Skeletal muscle tissue (tissue), 4 donors: ENCODE measurements around the gene SLC22A12. TPM values are rescaled to one million over a fixed set of nuclear protein-coding genes. Genes with fewer than 3 reads are reported as not detected.

Experiments used
- H3K27ac ChIP-seq: one replicate; pipeline ENCODE4 v1.7.0; 2013; ENCODE audit warnings: mild to moderate bottlenecking, low read depth, low read length, inconsistent platforms
- H3K27me3 ChIP-seq, 3 donors: one replicate each; pipeline ENCODE4 v1.7.0; 2013; ENCODE audit warnings: low read length in 3 of 3; ENCODE audit not compliant: control insufficient read depth in 3 of 3, insufficient read depth in 3 of 3
- H3K36me3 ChIP-seq, 3 donors: one replicate each; pipeline ENCODE4 v1.7.0; 2013; ENCODE audit warnings: low read length in 3 of 3; ENCODE audit not compliant: control insufficient read depth in 3 of 3, insufficient read depth in 3 of 3
- H3K4me1 ChIP-seq, 3 donors: one replicate each; pipeline ENCODE4 v1.7.0; 2013; ENCODE audit warnings: low read length in 3 of 3, mild to moderate bottlenecking in 3 of 3; ENCODE audit not compliant: control insufficient read depth in 3 of 3, insufficient read depth in 3 of 3
- H3K4me3 ChIP-seq, 3 donors: one replicate each; pipeline ENCODE4 v1.7.0; 2013; ENCODE audit warnings: low read length in 3 of 3
- H3K9ac ChIP-seq, 3 donors: one replicate each; pipeline ENCODE4 v1.7.0; 2013; ENCODE audit warnings: low read length in 3 of 3, mild to moderate bottlenecking in 3 of 3, moderate library complexity in 2 of 3, low read depth in 1 of 3
- H3K9me3 ChIP-seq, 3 donors: one replicate each; pipeline ENCODE4 v1.7.0; 2013; ENCODE audit warnings: low read length in 3 of 3; ENCODE audit not compliant: control insufficient read depth in 3 of 3
- total RNA-seq: library from RNA; depleted of rRNA; stranded (reverse); fragments of >200 nt; gene quantifications from one replicate; pipeline ENCODE4 v1.2.3, GENCODE V29; 2014
- donor health status: Osteomylitis.

Gene SLC22A12
- total RNA-seq, 1 donor from 2014 or later = not detected

- H3K9ac ChIP-seq = no peak overlapping the region
- peaks cover 0 to 2% (median 2%) of the 10 kb centered on the region in 3 donors for H3K4me1 ChIP-seq
- no peak overlapping the region for H3K4me3 ChIP-seq
- H3K9me3 ChIP-seq = no peaks in the 10 kb centered on the region
- no peaks in the 10 kb centered on the region for H3K36me3 ChIP-seq
- peaks cover 0 to 5% (median 4%) of the 10 kb centered on the region in 3 donors for H3K27me3 ChIP-seq
- no peak overlapping the region for H3K27ac ChIP-seq
Measured at GRCh38 chr11:64609436-64610047, 18.5 kb downstream of the SLC22A12 start.

DNA sequence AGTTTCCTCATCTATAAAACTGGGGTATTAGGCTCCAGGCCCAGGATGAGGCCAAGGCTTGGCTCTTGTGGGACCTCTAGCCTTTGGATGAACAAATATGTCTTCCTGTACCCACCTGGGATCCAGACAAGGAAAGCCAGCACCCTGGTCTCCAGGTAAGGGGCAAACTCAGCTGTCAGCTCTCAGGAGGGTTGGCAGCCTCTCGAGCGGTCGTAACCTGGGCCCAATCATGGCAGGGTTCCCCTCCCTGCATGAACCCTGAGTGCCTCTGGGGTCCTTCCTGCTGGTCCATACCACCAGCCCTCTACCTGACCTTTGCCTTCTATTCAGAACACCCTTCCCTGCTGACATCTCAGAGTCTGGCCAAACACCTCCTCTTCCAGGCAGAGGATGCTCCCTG, 19.6 kb downstream of the SLC22A12 start:
- Histone ChIP-seq H3K9me3 (no peaks in the 10 kb centered on the region), H3K9ac (no peak overlapping the region)

DNA sequence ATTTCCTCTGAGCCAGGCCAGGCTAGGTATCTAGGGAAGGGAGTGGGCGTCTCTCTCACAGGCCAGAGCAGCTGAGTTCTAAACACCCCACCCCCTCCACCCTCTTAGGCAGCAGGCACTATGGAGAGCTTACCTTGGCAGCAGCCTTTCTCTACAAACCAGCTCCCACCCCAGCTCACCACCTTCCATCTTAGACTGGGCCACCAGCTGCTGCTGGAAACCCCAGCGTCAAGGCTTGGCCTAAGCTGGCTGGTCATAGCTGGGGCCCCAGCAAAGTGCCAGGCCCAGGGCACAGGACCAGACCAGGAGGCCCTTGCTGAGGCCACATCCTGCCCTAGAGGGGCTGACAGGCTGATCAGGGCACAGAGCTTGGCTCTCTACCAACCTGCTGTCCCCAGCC, 20.2 kb downstream of the SLC22A12 start:
- no peak overlapping the region for H3K4me3 ChIP-seq
- no peaks in the 10 kb centered on the region for H3K36me3 ChIP-seq
- no peak overlapping the region for H3K27ac ChIP-seq
- peaks cover 0 to 2% (median 2%) of the 10 kb centered on the region in 3 donors for H3K4me1 ChIP-seq
- H3K27me3 ChIP-seq = peaks cover 0 to 5% (median 4%) of the 10 kb centered on the region in 3 donors
- H3K9me3 ChIP-seq = no peaks in the 10 kb centered on the region
- H3K9ac ChIP-seq = no peak overlapping the region

More for the DNA sequence above, 19.6 kb downstream of the SLC22A12 start:
- Histone ChIP-seq H3K36me3 (no peaks in the 10 kb centered on the region), H3K27me3 (peaks cover 0 to 5% (median 4%) of the 10 kb centered on the region in 3 donors), H3K4me1 (peaks cover 0 to 2% (median 2%) of the 10 kb centered on the region in 3 donors), H3K27ac (no peak overlapping the region), H3K4me3 (no peak overlapping the region)

DNA sequence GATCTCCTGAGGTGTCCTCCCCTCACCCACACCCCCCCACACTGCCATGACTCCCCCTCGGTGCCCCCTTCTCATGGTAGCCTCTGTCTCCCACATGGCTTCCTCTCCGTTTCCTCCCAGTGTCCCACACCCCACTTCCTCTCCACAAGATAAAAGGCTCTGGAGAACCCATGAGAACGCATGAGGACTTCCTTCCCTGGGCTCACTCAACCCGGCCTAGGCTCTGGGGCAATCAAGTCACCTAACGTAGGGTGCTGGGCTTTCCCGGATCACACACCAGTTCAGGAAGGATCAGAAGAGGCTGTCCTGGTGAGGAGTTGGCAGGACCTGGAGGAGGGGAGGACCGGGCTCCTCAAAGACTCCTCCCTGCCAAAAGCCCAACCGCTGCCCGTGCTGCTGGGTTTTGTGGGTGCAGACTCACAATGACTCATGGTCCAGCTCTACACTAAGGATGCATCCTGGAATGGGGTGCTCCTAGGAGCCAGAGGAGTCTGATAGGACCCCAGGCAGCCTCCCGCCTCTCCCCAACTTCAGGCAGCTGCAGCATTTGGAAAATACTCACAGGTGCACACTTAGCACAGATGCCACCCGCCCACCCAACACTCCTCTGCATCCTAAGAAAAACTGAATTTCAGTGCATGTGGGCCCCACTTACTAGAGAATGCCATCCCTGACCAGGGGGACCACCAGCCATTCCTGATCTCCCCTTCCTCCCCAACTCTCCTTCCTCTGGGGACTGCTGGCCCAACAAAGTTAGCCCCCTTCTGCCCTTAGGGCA, 21.0 kb downstream of the SLC22A12 start:
- Histone ChIP-seq H3K4me1 (peaks cover 0 to 2% (median 2%) of the 10 kb centered on the region in 3 donors), H3K36me3 (no peaks in the 10 kb centered on the region)

DNA sequence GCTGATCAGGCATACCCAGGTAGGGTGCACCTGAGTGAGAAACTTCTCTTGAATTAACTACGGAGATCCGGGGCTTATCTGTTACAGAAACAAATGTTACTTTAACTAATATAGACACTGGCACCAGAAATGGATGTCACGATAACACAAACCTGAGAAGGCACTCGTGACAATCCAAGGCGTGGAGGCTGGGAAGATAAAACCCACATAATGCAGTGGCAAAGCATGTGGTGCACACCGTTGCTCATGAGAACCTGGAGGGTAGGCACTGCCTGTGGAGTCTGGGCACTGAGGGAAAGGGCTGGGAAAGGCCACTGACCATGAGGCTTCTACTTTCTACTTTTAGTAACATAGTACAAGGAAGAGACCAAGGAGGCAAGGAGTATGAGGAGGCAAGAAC, 22.6 kb downstream of the SLC22A12 start:
- Histone ChIP-seq H3K4me1 (peaks cover 0 to under 1% (median 0%) of the 10 kb centered on the region in 3 donors), H3K9ac (no peak overlapping the region), H3K9me3 (no peaks in the 10 kb centered on the region), H3K27ac (no peak overlapping the region), H3K27me3 (peaks cover 0 to 3% (median 2%) of the 10 kb centered on the region in 3 donors), H3K4me3 (no peak overlapping the region), H3K36me3 (no peaks in the 10 kb centered on the region)

More for the DNA sequence above, 21.0 kb downstream of the SLC22A12 start:
- peaks cover 0 to 5% (median 4%) of the 10 kb centered on the region in 3 donors for H3K27me3 ChIP-seq
- no peak overlapping the region for H3K4me3 ChIP-seq
- H3K9ac ChIP-seq = no peak overlapping the region
- no peaks in the 10 kb centered on the region for H3K9me3 ChIP-seq
- no peak overlapping the region for H3K27ac ChIP-seq

- H3K9ac ChIP-seq = no peak overlapping the region
- peaks cover 0 to 8% (median 1%) of the 10 kb centered on the region in 3 donors for H3K4me1 ChIP-seq
- H3K27ac ChIP-seq = no peak overlapping the region
- H3K9me3 ChIP-seq = no peaks in the 10 kb centered on the region
- H3K36me3 ChIP-seq = no peaks in the 10 kb centered on the region
- H3K4me3 ChIP-seq = no peak overlapping the region
- no peaks in the 10 kb centered on the region for H3K27me3 ChIP-seq
Measured at GRCh38 chr11:64614917-64615316, 23.9 kb downstream of the SLC22A12 start.

DNA sequence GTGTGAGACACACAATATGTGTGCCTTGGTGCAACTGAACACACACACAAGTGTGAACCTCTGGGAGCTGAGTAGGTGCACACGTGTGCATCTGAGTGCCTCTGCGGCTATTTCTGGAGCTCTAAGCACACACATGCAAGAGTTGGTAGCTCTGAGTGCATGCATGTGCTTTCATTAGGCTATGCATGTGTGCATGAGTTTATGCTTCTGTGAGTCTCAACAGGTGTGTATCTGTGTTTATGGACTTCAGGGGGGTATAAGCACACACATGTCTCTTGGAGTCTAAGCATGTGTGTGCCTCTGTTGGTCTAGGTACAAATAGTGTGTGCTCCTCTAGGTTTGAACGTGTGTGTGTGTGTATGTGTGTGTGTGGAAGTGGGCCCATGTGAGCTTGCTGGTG, 25.8 kb downstream of the SLC22A12 start:
- no peak overlapping the region for H3K4me3 ChIP-seq
- no peak overlapping the region for H3K9ac ChIP-seq
- H3K36me3 ChIP-seq = no peaks in the 10 kb centered on the region
- H3K9me3 ChIP-seq = no peaks in the 10 kb centered on the region
- H3K27me3 ChIP-seq = no peaks in the 10 kb centered on the region
- H3K4me1 ChIP-seq = peaks cover 6 to 20% (median 17%) of the 10 kb centered on the region in 3 donors
- no peak overlapping the region for H3K27ac ChIP-seq

DNA sequence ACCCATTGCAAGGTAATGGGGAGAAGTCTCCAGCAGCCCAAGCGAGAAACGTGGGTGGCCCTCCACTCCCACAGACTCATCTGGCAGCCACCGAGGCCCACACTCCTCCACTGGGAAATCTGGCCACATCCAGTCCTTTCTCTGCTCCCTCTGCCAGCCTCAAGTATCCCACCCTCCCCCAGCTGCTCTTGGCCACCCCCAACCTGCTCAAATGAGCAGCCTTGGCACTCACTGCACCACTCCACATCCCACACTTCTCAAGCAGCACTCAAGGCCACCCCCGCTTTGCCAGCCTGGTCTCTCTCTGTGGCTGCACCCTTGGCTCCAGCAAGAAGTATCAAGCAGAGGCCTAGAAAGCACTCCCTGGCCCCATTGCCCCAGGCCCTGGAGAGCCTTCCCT, 28.2 kb downstream of the SLC22A12 start:
- peaks cover 6 to 20% (median 17%) of the 10 kb centered on the region in 3 donors for H3K4me1 ChIP-seq
- H3K27me3 ChIP-seq = no peaks in the 10 kb centered on the region
- peak overlapping the region in 2 of 3 donors; percentile 38 to 43 for H3K9ac ChIP-seq
- H3K36me3 ChIP-seq = no peaks in the 10 kb centered on the region
- H3K27ac ChIP-seq = no peak overlapping the region
- H3K4me3 ChIP-seq = peak overlapping the region in 1 of 3 donors; percentile 41
- H3K9me3 ChIP-seq = no peaks in the 10 kb centered on the region

DNA sequence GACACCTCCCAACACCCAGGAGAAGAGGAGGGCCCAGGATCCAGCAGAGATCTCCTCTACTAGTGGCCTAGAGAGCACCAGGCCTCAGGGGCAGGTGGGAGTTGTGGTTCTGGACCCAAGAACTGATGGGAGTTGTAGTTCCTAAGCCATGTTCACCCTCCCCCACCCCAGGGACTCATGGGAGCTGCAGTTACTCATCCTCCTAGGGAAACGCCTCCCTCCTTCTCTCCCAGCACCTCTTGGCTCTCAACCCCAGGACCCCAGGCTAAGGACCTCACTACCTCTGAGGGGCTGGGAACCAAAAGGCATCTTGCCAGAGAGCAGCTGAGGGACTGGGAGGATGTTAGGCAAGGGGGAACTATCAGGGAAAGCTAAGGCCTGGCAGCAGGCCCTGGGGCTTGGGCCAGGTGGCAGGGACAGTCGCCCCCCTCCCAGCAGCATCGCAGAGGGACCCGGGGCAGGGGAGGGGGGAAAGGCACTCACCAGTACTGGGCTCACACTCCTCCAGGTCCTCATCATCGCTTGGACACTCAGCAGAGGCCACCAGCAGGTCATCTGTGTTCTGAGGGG, 28.9 kb downstream of the SLC22A12 start:
- H3K27me3 ChIP-seq = no peaks in the 10 kb centered on the region
- peak overlapping the region in 1 of 3 donors; percentile 41 for H3K4me3 ChIP-seq
- H3K4me1 ChIP-seq = peaks cover 6 to 20% (median 17%) of the 10 kb centered on the region in 3 donors
- H3K9me3 ChIP-seq = no peaks in the 10 kb centered on the region
- H3K27ac ChIP-seq = peak overlapping the region; percentile 40
- H3K36me3 ChIP-seq = no peaks in the 10 kb centered on the region
- peak overlapping the region in 1 of 3 donors; percentile 38 for H3K9ac ChIP-seq
